Liver (tissue), 9 donors: ENCODE results near the gene GOLGA2. TPM values are rescaled to one million over a fixed set of nuclear protein-coding genes. Genes with fewer than 3 reads are reported as not detected.

Experiments used
- DNase-seq: peaks from one replicate; pipeline ENCODE4 v3.0.0-alpha.2; 2017; ENCODE audit warnings: low spot score
- H3K27ac ChIP-seq, 2 donors: one replicate each; pipeline ENCODE4 v1.7.0; 2013; ENCODE audit warnings: inconsistent platforms in 2 of 2, low read length in 2 of 2, control low read depth in 1 of 2, low read depth in 1 of 2, mild to moderate bottlenecking in 1 of 2
- H3K27me3 ChIP-seq, 4 donors: one replicate each; pipeline versions ENCODE4 v1.6.1 to v1.7.0; 2013; ENCODE audit warnings: low read length in 3 of 4, inconsistent platforms in 1 of 4, mild to moderate bottlenecking in 1 of 4, moderate library complexity in 1 of 4; ENCODE audit not compliant: control insufficient read depth in 4 of 4, insufficient read depth in 4 of 4
- H3K36me3 ChIP-seq, 4 donors: one replicate each; pipeline versions ENCODE4 v1.6.1 to v1.7.0; 2013; ENCODE audit warnings: low read length in 3 of 4, mild to moderate bottlenecking in 3 of 4, low read depth in 1 of 4, moderate library complexity in 1 of 4; ENCODE audit not compliant: control insufficient read depth in 4 of 4, insufficient read depth in 3 of 4
- H3K4me1 ChIP-seq, 4 donors: one replicate each; pipeline versions ENCODE4 v1.6.1 to v1.7.0; 2013; ENCODE audit warnings: low read length in 3 of 4, mild to moderate bottlenecking in 3 of 4, moderate library complexity in 1 of 4; ENCODE audit not compliant: control insufficient read depth in 4 of 4, insufficient read depth in 4 of 4
- H3K4me3 ChIP-seq, 3 donors: one replicate each; pipeline versions ENCODE4 v1.6.1 to v1.7.0; 2013; ENCODE audit warnings: low read length in 3 of 3, control low read depth in 1 of 3, low read depth in 1 of 3, mild to moderate bottlenecking in 1 of 3
- H3K9ac ChIP-seq, 2 donors: one replicate each; pipeline ENCODE4 v1.7.0; 2013; ENCODE audit warnings: low read length in 2 of 2, mild to moderate bottlenecking in 2 of 2, moderate library complexity in 2 of 2, control low read depth in 1 of 2, low read depth in 1 of 2
- H3K9me3 ChIP-seq, 4 donors: one replicate each; pipeline versions ENCODE4 v1.6.1 to v1.7.0; 2013; ENCODE audit warnings: low read length in 3 of 4; ENCODE audit not compliant: control insufficient read depth in 4 of 4
- EGR1 ChIP-seq, 2 donors: IDR thresholded peaks; 2 replicates each; pipeline ENCODE4 v1.6.1; 2016 to 2018; ENCODE audit warnings: antibody characterized with exemption in 2 of 2, low read depth in 2 of 2
- FOXA1 ChIP-seq: IDR thresholded peaks from 2 replicates; pipeline ENCODE4 v1.6.1; 2016; ENCODE audit warnings: antibody characterized with exemption
- FOXA2 ChIP-seq: IDR thresholded peaks from 2 replicates; pipeline ENCODE4 v1.6.1; 2016; ENCODE audit warnings: antibody characterized with exemption
- GABPA ChIP-seq, 2 donors: IDR thresholded peaks in 1 of 2; conservative IDR thresholded peaks in 1 of 2; 2 replicates each; pipeline ENCODE4 v1.6.1; 2016; ENCODE audit warnings: antibody characterized with exemption in 2 of 2, mild to moderate bottlenecking in 1 of 2, moderate library complexity in 1 of 2
- HNF4A ChIP-seq, 2 donors: conservative IDR thresholded peaks; 2 replicates each; pipeline ENCODE4 v1.6.1; 2016; ENCODE audit warnings: antibody characterized with exemption in 2 of 2, mild to moderate bottlenecking in 2 of 2
- HNF4G ChIP-seq: IDR thresholded peaks from 2 replicates; pipeline ENCODE4 v1.6.1; 2016; ENCODE audit warnings: antibody characterized with exemption
- JUND ChIP-seq, 2 donors: IDR thresholded peaks; 2 replicates each; pipeline ENCODE4 v1.6.1; 2016; ENCODE audit warnings: antibody characterized with exemption in 2 of 2
- MAX ChIP-seq: IDR thresholded peaks from 2 replicates; pipeline ENCODE4 v1.6.1; 2016; ENCODE audit warnings: antibody characterized with exemption
- NR2F2 ChIP-seq: IDR thresholded peaks from 2 replicates; pipeline ENCODE4 v1.6.1; 2016; ENCODE audit warnings: antibody characterized with exemption
- RAD21 ChIP-seq, 2 donors: IDR thresholded peaks; 2 replicates each; pipeline ENCODE4 v1.6.1; 2016; ENCODE audit warnings: antibody characterized with exemption in 2 of 2, mild to moderate bottlenecking in 2 of 2
- RXRA ChIP-seq, 2 donors: IDR thresholded peaks; 2 replicates each; pipeline ENCODE4 v1.6.1; 2017 to 2018; ENCODE audit warnings: antibody characterized with exemption in 2 of 2, mild to moderate bottlenecking in 1 of 2
- SP1 ChIP-seq: IDR thresholded peaks from 2 replicates; pipeline ENCODE4 v1.6.1; 2018; ENCODE audit warnings: antibody characterized with exemption, mild to moderate bottlenecking
- TAF1 ChIP-seq: conservative IDR thresholded peaks from 2 replicates; pipeline ENCODE4 v1.6.1; 2016; ENCODE audit warnings: antibody characterized with exemption, mild to moderate bottlenecking
- YY1 ChIP-seq: IDR thresholded peaks from 2 replicates; pipeline ENCODE4 v1.6.1; 2016; ENCODE audit warnings: antibody characterized with exemption, mild to moderate bottlenecking
- WGBS: extraction: QIAGEN DNeasy Blood & Tissue Kit; methylation state at CpG from one replicate; pipeline ENCODE4 v1.1.7; 2013; 5-methylcytosine and 5-hydroxymethylcytosine counted together
- polyA plus RNA-seq, 2 donors: library from polyadenylated mRNA; stranded (reverse) in 1 of 2; unstranded in 1 of 2; fragments of 200-250 nt in 1 of 2; fragments of >200 nt in 1 of 2; fragmentation: Nextera tagmentation in 1 of 2; extraction: Ambion mirVana in 1 of 2; gene quantifications; one replicate each; pipeline versions ENCODE4 v1.2.1 to v1.2.3, GENCODE V29; 2013 to 2015
- total RNA-seq, 2 donors: library from RNA; depleted of rRNA; stranded (reverse); fragments of >200 nt; gene quantifications; one replicate each; pipeline ENCODE4 v1.2.3, GENCODE V29; 2014
- TF ChIP-seq, protein P1 (sequence below): fragments of 150-350 bp; IDR thresholded peaks from 2 replicates; pipeline ENCODE4 v1.5.1; 2017; ENCODE audit warnings: improper control_type of control experiment, low read depth, low read length; ENCODE audit not compliant: missing input control
- TF ChIP-seq, protein P2 (sequence below): IDR thresholded peaks from 2 replicates; pipeline ENCODE4 v1.6.1; 2016; ENCODE audit warnings: antibody characterized with exemption
- TF ChIP-seq, protein P3 (sequence below): IDR thresholded peaks from 2 replicates; pipeline ENCODE4 v1.6.1; 2016; ENCODE audit warnings: antibody characterized with exemption
- TF ChIP-seq, protein P4 (sequence below): IDR thresholded peaks from 2 replicates; pipeline ENCODE4 v1.6.1; 2016; ENCODE audit warnings: antibody characterized with exemption, mild to moderate bottlenecking
- donor health status: healthy.
- donor health status: healthy.
- donor health status: healthy.
- donor health status: healthy.
- donor health status: healthy.

GOLGA2 gene
- total and polyA plus RNA-seq, 4 donors: 14.4 to 45.7 (median 27.9) TPM

- H3K9me3 ChIP-seq: no peaks in the 10 kb centered on the region
- no peak for DNase-seq
- H3K27ac ChIP-seq: no peak overlapping the region
- peaks cover 20 to 60% (median 47%) of the 10 kb centered on the region in 4 donors for H3K36me3 ChIP-seq
- H3K4me3 ChIP-seq: no peak overlapping the region
- TF ChIP-seq, protein P1, sequence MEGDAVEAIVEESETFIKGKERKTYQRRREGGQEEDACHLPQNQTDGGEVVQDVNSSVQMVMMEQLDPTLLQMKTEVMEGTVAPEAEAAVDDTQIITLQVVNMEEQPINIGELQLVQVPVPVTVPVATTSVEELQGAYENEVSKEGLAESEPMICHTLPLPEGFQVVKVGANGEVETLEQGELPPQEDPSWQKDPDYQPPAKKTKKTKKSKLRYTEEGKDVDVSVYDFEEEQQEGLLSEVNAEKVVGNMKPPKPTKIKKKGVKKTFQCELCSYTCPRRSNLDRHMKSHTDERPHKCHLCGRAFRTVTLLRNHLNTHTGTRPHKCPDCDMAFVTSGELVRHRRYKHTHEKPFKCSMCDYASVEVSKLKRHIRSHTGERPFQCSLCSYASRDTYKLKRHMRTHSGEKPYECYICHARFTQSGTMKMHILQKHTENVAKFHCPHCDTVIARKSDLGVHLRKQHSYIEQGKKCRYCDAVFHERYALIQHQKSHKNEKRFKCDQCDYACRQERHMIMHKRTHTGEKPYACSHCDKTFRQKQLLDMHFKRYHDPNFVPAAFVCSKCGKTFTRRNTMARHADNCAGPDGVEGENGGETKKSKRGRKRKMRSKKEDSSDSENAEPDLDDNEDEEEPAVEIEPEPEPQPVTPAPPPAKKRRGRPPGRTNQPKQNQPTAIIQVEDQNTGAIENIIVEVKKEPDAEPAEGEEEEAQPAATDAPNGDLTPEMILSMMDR: no peak
- no peak for TF ChIP-seq NR2F2
- TF ChIP-seq RAD21 (IDR thresholded peaks at IDR 0.05): no peak
- TF ChIP-seq, protein P2, sequence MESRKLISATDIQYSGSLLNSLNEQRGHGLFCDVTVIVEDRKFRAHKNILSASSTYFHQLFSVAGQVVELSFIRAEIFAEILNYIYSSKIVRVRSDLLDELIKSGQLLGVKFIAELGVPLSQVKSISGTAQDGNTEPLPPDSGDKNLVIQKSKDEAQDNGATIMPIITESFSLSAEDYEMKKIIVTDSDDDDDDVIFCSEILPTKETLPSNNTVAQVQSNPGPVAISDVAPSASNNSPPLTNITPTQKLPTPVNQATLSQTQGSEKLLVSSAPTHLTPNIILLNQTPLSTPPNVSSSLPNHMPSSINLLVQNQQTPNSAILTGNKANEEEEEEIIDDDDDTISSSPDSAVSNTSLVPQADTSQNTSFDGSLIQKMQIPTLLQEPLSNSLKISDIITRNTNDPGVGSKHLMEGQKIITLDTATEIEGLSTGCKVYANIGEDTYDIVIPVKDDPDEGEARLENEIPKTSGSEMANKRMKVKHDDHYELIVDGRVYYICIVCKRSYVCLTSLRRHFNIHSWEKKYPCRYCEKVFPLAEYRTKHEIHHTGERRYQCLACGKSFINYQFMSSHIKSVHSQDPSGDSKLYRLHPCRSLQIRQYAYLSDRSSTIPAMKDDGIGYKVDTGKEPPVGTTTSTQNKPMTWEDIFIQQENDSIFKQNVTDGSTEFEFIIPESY: no peak
- no peak for TF ChIP-seq YY1
- TF ChIP-seq, protein P3, sequence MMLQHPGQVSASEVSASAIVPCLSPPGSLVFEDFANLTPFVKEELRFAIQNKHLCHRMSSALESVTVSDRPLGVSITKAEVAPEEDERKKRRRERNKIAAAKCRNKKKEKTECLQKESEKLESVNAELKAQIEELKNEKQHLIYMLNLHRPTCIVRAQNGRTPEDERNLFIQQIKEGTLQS: no peak
- no peak for TF ChIP-seq FOXA2
- no peak for TF ChIP-seq RXRA (IDR thresholded peaks at IDR 0.05)
- no peak for TF ChIP-seq HNF4A (conservative IDR thresholded peaks at IDR 0.05)
- no peak for TF ChIP-seq SP1
- TF ChIP-seq, protein P4, sequence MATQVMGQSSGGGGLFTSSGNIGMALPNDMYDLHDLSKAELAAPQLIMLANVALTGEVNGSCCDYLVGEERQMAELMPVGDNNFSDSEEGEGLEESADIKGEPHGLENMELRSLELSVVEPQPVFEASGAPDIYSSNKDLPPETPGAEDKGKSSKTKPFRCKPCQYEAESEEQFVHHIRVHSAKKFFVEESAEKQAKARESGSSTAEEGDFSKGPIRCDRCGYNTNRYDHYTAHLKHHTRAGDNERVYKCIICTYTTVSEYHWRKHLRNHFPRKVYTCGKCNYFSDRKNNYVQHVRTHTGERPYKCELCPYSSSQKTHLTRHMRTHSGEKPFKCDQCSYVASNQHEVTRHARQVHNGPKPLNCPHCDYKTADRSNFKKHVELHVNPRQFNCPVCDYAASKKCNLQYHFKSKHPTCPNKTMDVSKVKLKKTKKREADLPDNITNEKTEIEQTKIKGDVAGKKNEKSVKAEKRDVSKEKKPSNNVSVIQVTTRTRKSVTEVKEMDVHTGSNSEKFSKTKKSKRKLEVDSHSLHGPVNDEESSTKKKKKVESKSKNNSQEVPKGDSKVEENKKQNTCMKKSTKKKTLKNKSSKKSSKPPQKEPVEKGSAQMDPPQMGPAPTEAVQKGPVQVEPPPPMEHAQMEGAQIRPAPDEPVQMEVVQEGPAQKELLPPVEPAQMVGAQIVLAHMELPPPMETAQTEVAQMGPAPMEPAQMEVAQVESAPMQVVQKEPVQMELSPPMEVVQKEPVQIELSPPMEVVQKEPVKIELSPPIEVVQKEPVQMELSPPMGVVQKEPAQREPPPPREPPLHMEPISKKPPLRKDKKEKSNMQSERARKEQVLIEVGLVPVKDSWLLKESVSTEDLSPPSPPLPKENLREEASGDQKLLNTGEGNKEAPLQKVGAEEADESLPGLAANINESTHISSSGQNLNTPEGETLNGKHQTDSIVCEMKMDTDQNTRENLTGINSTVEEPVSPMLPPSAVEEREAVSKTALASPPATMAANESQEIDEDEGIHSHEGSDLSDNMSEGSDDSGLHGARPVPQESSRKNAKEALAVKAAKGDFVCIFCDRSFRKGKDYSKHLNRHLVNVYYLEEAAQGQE: no peak
- TF ChIP-seq GABPA (IDR thresholded peaks at IDR 0.05 in 1 of 2, conservative IDR thresholded peaks at IDR 0.05 in 1 of 2): no peak
- TF ChIP-seq TAF1: no peak
- no peak for TF ChIP-seq FOXA1
- TF ChIP-seq JUND (IDR thresholded peaks at IDR 0.05): no peak
- TF ChIP-seq EGR1 (IDR thresholded peaks at IDR 0.05; ENCODE audit: low read depth in 2 of 2): no peak
- no peak for TF ChIP-seq HNF4G
- TF ChIP-seq MAX: no peak
- no peak overlapping the region for H3K9ac ChIP-seq
- H3K27me3 ChIP-seq: no peaks in the 10 kb centered on the region
- WGBS: 95% methylated on average over 11 of the region's 11 CpGs
- H3K4me1 ChIP-seq: no peaks in the 10 kb centered on the region
Observed at GRCh38 chr9:128257907-128258306, 17.9 kb downstream of the GOLGA2 start.
